ENCODE measurements around the gene RCN2. TPM values are rescaled to one million over a fixed set of nuclear protein-coding genes. Genes with fewer than 3 reads are reported as not detected.

Gene RCN2
- total RNA-seq, 1 donor from 2014 or later, result 25.0 TPM

DNA sequence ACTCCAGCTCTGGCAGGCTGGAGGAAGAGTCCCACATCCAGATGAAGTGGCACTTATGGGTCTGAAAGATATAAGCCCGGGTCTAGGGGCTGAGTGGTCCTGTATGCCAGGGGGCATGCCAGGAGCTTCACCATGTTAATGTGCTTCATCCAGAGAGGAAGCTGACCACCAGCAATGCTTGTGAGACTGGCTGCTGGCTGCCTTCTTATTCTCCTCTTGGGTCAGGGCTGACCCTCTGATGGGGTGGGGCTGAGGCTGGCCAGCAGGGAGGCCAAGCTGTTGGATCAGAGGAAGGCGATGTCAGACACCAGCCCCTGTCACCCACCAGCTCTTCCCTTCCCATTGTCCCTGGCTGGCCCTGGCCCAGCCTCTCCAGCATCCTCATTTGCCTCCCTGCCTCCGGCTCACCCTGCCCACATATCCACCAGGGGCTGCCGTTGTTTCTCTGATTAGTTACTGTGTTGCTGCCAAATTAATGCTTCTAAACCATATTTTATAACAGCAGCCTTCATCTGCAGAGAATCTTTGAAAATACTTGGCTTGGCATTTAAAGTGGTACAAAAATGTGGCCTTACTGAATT, 43.0 kb downstream of the RCN2 start:
- Mint-ChIP-seq H3K9me3 (no peaks in the 10 kb centered on the region), H3K4me3 (no peak overlapping the region), H3K27ac (no peak overlapping the region), H3K4me1 (peaks cover 6% of the 10 kb centered on the region), H3K27me3 (no peaks in the 10 kb centered on the region), H3K36me3 (ENCODE audit: low read depth) (no peaks in the 10 kb centered on the region)
- ChIA-PET POLR2A (interaction anchor here (0.6 kb wide), 1 partner anchor 372 kb away, joined by 3 read pairs; no protein-coding TSS in a partner anchor), CTCF (interaction anchor here (1.4 to 4.1 kb wide), 5 partner anchors 43 to 523 kb away, joined by 5 to 41 read pairs (median 7); no protein-coding TSS in a partner anchor)
- intact Hi-C loops (cut with micrococcal nuclease), result no loop called here
- DNase-seq, result no peak
- no peak for ATAC-seq (ENCODE audit: low read depth)
- TF ChIP-seq, protein P1, sequence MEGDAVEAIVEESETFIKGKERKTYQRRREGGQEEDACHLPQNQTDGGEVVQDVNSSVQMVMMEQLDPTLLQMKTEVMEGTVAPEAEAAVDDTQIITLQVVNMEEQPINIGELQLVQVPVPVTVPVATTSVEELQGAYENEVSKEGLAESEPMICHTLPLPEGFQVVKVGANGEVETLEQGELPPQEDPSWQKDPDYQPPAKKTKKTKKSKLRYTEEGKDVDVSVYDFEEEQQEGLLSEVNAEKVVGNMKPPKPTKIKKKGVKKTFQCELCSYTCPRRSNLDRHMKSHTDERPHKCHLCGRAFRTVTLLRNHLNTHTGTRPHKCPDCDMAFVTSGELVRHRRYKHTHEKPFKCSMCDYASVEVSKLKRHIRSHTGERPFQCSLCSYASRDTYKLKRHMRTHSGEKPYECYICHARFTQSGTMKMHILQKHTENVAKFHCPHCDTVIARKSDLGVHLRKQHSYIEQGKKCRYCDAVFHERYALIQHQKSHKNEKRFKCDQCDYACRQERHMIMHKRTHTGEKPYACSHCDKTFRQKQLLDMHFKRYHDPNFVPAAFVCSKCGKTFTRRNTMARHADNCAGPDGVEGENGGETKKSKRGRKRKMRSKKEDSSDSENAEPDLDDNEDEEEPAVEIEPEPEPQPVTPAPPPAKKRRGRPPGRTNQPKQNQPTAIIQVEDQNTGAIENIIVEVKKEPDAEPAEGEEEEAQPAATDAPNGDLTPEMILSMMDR (IDR thresholded peaks at IDR 0.05), result no peak

DNA sequence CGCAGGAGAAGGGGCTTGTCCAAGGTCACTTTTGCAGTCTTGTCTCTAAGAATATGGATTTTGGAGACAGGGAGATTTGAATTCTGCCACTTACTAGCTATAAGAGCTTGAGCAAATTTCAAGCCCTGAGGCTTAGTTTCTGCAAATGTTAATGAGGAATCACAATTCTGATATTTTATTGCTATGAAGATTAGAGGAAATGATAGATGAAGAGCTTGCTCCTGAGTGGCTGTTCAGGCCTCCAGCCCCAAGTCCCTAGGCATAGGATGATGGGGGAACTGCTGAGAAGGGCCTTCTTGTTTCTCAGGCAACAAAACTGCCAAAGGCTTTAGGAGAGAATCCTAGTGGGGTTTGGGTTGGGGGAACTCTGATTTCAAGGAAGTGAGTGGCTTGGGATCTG, 44.6 kb downstream of the RCN2 start:
- Mint-ChIP-seq H3K27ac (no peak overlapping the region), H3K27me3 (peaks cover 3% of the 10 kb centered on the region), H3K36me3 (ENCODE audit: low read depth) (no peaks in the 10 kb centered on the region), H3K4me1 (peaks cover 6% of the 10 kb centered on the region), H3K9me3 (no peaks in the 10 kb centered on the region), H3K4me3 (no peak overlapping the region)
- ChIA-PET CTCF (interaction anchor here (1.4 kb wide), 1 partner anchor 55 kb away, joined by 5 read pairs; no protein-coding TSS in a partner anchor), POLR2A (interaction anchor here (0.7 to 1.2 kb wide), 2 partner anchors 19 to 41 kb away, joined by 3 to 5 read pairs; partner anchors contain the start of gene PSTPIP1)
- intact Hi-C loops (cut with micrococcal nuclease), result no loop called here
- DNase-seq, result no peak
- TF ChIP-seq, protein P1 (IDR thresholded peaks at IDR 0.05), result no peak
- ATAC-seq (ENCODE audit: low read depth), result no peak

DNA sequence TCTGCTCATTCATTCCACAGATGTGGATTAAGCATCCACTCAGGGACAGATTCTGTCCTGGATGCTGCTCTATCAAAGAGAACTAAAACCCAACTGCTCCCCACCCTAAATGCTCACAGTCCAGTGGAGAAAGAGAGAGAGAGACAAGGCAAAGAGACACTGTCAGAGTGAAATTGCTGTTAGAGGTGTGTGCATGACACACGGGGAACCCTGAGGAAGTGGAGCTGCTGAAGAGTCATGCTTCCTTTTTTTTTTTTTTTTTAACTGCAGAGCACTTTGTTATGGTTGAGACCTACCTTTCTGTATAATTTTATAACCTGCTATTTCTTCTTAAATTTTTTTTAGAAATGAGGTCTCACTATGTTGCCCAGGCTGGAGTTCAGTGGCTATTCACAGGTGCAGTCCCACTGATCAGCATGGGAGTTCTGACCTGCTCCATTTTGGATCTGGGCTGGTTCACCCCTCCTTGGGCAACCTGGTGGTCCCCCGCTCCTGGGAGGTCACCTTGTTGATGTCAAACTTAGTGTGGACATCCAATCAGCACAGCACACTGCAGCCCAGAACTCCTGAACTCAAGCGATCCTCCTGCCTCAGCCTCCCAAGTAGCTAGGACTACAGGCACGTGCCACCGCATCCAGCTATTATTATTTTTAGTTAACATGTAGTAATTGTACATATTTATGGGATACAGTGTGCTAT, 45.2 kb downstream of the RCN2 start:
- ATAC-seq (ENCODE audit: low read depth), result peak; percentile 56
- H3K27ac Mint-ChIP-seq, result no peak overlapping the region
- H3K27me3 Mint-ChIP-seq, result peaks cover 3% of the 10 kb centered on the region
- DNase-seq, result no peak
- POLR2A ChIA-PET, result interaction anchor here (0.6 to 1.2 kb wide), 3 partner anchors 19 to 95 kb away, joined by 3 to 5 read pairs (median 4); partner anchors contain the start of gene PSTPIP1
- no peaks in the 10 kb centered on the region for H3K9me3 Mint-ChIP-seq
- TF ChIP-seq, protein P1 (IDR thresholded peaks at IDR 0.05), result no peak
- no peak overlapping the region for H3K4me3 Mint-ChIP-seq
- CTCF ChIA-PET, result interaction anchor here (0.6 kb wide), 1 partner anchor 567 kb away, joined by 3 read pairs; no protein-coding TSS in a partner anchor
- intact Hi-C loops (cut with micrococcal nuclease), result no loop called here
- peaks cover 6% of the 10 kb centered on the region for H3K4me1 Mint-ChIP-seq
- H3K36me3 Mint-ChIP-seq (ENCODE audit: low read depth), result no peaks in the 10 kb centered on the region

DNA sequence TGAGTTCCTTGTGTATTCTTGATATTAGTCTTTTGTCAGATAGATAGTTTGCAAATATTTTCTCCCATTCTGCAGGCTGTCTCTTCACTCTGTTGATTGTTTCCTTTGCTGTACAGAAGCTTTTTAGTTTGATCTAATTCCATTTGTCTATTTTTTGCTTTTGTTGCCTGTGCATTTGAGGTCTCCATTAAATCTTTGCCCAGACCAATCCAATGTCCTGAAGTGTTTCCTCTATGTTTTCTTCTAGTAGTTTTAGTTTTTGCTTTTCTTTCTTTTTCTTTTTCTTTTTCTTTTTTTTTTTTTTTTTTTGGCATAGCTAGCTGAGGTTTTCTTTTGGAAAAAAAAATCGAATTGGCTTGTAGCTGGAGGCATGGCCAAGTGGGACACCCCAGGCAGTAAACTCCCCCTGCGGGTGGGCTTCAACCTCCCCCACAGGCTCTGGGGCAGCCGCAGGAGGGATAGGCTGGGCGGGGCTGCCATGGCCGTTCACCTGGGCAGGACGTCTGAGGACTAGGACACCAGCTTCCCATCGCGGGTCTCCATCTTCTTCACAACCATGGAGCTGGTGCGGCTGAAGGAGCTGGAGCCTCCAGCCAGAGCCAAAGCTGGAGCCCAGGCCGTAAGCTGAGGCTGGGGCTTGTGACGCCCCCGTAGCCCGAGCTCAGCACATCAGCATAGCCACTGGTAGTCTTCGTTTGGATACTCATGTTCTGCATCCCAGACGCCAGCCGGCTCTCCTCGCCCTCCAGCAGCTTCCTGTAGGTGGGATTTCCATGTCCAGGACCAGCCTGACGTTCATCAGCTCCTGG, 47.2 kb downstream of the RCN2 start:
- Mint-ChIP-seq H3K27ac (no peak overlapping the region), H3K4me3 (no peak overlapping the region), H3K4me1 (peaks cover 6% of the 10 kb centered on the region), H3K36me3 (ENCODE audit: low read depth) (no peaks in the 10 kb centered on the region), H3K27me3 (peaks cover 6% of the 10 kb centered on the region), H3K9me3 (no peaks in the 10 kb centered on the region)
- POLR2A ChIA-PET, result interaction anchor here (1.2 to 1.5 kb wide), 2 partner anchors 16 to 47 kb away, joined by 4 to 5 read pairs; partner anchors contain the start of genes PSTPIP1 and RCN2
- CTCF ChIA-PET, result interaction anchor here (1.5 kb wide), 1 partner anchor 53 kb away, joined by 3 read pairs; no protein-coding TSS in a partner anchor
- DNase-seq (no peak), ATAC-seq (ENCODE audit: low read depth) (no peak)
- intact Hi-C loops (cut with micrococcal nuclease), result no loop called here
- TF ChIP-seq, protein P1 (IDR thresholded peaks at IDR 0.05), result no peak

Measured in activated B cell treated with CpG ODN at 0.5 μM for 24 hours (primary cell).